ENCODE data around the gene TGFB1.
"Not testable (repeated sequence)": the region's sequence is repeated elsewhere in the genome, so short reads cannot be mapped to it uniquely, and the experiment has no call there.

The TGFB1 gene

GRCh38 chr19:41302624-41303351, 50.9 kb downstream of the TGFB1 start:
- peak; percentile 54 to 67 for DNase-seq (ENCODE audit: low read depth in 2 of 2)

DNA sequence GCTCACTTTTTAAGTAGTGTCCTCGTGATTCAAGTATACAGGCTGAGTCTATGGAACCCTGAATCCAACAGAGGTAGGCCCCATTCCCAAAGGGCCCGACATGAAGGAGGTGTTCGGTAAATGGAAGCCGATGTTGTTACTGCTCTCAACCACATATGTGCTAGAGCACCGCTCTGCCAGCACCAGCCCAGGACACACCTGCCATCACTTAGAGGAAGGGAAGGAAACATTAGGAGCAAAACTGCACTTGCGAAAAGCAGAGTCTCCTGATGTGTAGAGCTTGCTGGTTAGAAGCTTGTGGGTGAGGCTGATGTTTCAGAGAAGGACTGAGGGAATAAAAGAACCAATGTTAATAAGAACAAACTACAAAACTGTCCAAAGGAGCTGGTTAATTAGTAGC, 53.2 kb downstream of the TGFB1 start:
- DNase-seq (ENCODE audit: low read depth in 2 of 2) = no peak

DNA sequence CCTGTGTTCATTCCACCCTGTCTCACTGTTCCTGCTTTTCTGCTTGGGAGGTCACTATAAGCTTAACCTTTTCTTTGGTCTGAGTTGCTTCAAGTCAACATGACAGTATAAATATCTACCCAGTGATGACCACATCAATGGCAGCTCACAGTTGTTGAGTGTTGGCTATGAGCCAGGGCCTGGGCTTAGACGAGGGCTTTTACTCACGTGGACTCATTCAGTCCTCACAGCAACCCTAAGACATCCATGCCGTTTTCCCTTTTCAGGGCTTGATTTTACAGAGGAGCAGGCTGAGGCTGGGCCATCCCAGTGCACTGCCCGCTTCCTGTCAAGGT, 54.0 kb downstream of the TGFB1 start:
- DNase-seq (ENCODE audit: low read depth in 2 of 2) = no peak

DNA sequence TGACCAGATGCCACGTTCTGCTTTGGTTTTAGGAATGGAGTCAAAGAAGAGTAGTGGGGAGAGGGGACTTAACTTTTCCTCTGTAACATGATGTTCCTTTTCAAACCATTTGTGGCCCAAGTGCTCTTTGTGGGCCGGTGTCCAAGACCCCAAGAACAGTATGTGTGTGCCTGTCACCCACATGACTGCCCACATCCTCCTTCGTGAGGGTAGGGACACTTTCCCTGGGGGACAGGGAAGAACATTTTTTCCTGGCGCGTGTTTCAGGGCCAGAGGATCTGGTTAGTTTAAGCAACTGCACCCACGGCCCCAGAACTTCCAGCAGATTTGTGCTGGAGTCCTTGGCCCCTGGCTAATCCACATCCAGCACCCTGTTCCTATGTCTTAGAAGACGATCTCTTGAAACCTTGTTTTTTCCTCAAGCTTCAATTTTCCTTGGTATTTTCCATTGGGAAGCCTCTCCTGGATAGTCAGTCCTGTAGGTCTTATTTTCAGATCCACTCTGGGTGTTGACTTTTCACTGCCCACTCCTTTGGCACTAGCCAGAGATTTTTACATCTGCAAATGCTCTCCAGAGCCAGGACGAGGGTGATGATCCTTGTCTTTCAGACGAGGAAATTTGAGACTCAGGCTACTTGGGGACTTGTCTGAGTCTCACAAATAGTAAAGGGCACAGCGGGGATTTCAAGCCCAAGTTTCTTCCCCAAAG, 54.5 kb downstream of the TGFB1 start:
- DNase-seq (ENCODE audit: low read depth in 2 of 2) = no peak

DNA sequence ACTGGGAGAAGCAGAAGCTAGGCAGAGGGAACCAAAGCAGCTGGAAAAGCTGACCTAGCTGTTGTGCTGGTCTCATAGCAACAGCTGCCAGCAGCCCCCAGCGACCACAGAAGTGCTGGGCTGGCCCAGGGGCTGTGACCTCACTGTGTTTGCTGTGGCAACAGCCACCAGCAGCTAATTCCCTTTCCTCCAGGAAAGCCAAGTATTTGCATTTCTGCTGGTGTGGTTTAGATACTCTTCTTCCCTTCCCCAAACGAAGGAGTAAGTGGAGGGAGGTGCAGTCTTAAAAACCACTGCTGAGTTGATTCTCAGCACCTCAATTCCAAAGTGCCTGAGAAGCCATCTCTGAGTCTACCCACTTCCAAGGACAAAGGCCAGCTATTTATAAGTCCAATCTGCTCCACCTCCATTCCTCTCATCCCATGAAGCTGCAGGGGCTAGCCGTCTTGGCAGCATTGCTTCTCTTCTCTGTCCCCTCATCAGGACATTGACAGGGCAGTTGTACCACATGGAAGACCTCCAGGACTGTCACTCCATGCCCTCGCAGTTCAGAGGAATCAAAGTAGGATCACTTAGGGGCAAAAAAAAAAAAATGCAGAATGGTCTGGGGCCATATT, 55.3 kb downstream of the TGFB1 start:
- no peak for DNase-seq (ENCODE audit: low read depth in 2 of 2)

DNA sequence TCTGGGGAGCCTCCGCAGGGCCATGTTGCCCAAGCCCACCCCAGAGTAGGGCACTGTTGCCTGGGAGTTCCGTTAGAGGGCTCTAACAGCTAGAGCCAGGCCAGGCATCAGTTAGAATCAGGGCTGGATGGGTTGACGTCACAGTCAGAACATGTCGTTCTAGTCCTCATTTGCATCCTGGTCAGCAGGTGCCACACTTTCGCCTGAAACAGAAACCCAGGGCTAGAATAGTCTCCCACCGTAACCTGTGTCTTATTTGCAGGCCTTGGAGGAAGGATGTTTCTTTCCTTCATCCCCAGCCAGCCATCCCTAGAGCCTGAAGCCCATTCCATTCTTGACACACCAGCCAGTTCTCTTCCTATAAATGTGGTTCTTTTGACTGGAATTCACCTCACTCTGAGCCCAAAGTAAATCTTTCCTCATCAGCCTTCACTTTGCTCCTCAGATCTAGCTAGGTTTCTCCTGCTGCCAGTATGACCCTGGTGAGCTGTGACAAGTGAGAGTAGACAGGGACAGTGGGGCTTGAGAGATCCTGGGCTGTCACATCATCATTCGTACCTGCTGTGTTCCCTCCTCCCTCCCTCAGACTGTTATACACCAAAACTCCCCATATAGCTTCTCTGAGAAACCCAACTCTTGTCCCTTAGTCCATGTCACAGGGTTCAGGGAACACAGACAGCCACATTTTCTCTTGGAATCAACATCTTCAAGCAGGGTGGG, 55.9 kb downstream of the TGFB1 start:
- DNase-seq (ENCODE audit: low read depth in 2 of 2) = no peak

- no peak for DNase-seq (ENCODE audit: low read depth in 2 of 2)
These were observed 57.3 kb downstream of the TGFB1 start for GRCh38 chr19:41296433-41296871.

DNA sequence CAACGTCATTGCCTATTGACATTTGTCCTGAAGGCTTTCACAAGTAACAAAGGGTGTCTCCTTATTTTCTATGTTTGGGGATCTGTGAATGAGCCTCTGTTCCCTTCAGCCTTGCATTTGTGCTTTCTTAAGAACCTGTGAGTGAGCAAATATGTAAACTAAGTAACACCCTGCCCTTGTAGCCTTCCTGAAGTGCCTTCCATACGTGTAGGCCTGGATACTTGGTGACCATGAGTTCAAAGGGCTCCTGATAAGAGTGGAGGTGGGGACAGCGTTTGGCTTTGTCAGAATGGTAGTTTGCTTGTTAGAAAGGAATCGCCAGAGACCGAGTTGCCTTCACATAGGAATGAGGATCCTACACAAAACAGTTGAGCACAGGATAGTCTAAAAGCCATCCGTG, 58.2 kb downstream of the TGFB1 start:
- no peak for DNase-seq (ENCODE audit: low read depth in 2 of 2)

DNA sequence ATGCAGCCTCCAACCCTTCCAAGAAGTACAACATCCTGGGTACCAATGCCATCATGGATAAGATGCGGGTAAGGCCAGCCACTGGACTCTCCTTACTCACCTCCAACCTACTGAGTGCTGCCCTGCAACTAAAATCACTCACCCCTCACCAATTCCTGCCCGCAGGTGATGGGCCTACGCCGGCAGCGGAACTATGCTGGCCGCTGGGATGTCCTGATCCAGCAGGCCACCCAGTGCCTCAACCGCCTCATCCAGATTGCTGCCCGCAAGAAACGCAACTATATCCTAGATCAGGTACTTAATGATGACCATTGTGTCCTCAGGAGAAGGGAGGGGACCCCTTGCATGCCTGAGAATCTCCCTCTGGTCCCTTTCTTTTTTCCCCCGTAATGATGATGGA, 59.3 kb downstream of the TGFB1 start:
- DNase-seq (ENCODE audit: low read depth in 2 of 2) = no peak

DNA sequence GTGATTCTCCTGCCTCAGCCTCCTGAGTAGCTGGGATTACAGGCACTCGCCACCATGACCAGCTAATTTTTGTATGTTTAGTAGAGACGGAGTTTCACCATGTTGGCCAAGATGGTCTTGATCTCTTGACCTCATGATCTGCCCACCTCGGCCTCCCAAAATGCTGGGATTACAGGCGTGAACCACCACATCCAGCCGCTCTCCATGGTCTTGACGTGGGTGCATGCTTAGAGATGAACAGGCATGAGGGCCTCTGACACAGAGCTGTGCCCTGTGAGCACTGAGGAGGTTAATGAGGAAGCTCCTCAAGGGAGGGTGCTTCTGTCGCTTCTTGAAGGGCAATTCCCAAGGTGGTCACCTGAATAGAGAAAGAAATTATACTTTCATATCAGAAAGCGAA, 63.9 kb downstream of the TGFB1 start:
- DNase-seq (ENCODE audit: low read depth in 2 of 2) = not testable (repeated sequence)

GRCh38 chr19:41288673-41289530, 64.8 kb downstream of the TGFB1 start:
- no peak for DNase-seq (ENCODE audit: low read depth in 2 of 2)

All from stimulated activated CD8-positive, alpha-beta memory T cell treated with anti-CD3 and anti-CD28 coated beads, Interleukin-15, amount 100 ng/mL, for 4 hours (primary cell).